DOHH2 (cell line): Measurements from ENCODE around the gene CLCN2.

ENCODE experiments used
- EZH2phosphoT487 ChIP-seq: fragments of 200-600 bp; sonication (generic); IDR thresholded peaks from 2 replicates; pipeline ENCODE4 v1.6.1; 2017; ENCODE audit warnings: borderline replicate concordance, mild to moderate bottlenecking, antibody characterized with exemption, low read length, moderate library complexity, mixed read lengths
- TF ChIP-seq, protein P1 (sequence below): fragments of 200-600 bp; sonication (generic); IDR thresholded peaks from one replicate; pipeline ENCODE4 v1.5.1; 2014; ENCODE audit warnings: antibody characterized with exemption, mild to moderate bottlenecking, low read depth, low read length; ENCODE audit not compliant: poor library complexity, severe bottlenecking

DNA sequence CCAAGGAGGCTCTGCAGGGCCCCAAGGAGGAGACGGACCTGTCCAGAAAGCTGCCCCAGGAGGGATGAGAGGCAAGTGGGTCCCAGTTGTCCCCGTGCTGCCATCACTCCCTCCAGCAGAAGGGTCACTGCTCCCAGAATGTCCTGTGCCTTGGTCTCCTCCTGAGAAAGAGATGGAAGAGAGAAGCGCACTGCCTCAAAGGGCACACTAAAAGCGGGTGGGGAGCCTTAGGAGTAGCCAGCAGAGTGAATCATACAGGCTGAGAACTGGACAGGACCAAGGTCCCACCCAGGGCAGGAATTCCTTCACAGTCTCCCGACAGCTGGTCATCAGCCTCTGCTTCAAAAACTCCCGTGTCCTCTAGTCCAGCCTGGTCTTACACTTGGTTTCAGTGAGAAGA, 12.0 kb upstream of the CLCN2 start:
- TF ChIP-seq, protein P1, sequence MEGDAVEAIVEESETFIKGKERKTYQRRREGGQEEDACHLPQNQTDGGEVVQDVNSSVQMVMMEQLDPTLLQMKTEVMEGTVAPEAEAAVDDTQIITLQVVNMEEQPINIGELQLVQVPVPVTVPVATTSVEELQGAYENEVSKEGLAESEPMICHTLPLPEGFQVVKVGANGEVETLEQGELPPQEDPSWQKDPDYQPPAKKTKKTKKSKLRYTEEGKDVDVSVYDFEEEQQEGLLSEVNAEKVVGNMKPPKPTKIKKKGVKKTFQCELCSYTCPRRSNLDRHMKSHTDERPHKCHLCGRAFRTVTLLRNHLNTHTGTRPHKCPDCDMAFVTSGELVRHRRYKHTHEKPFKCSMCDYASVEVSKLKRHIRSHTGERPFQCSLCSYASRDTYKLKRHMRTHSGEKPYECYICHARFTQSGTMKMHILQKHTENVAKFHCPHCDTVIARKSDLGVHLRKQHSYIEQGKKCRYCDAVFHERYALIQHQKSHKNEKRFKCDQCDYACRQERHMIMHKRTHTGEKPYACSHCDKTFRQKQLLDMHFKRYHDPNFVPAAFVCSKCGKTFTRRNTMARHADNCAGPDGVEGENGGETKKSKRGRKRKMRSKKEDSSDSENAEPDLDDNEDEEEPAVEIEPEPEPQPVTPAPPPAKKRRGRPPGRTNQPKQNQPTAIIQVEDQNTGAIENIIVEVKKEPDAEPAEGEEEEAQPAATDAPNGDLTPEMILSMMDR: no peak
- TF ChIP-seq EZH2phosphoT487: no peak
